Activated T-helper 2 cell treated with anti-CD3 and anti-CD28 coated beads, Interferon-gamma antibody, Interleukin-2, Interleukin-4, amounts not matched to agents 10 μg/mL and 5 μg/mL and 100 μg/mL, durations not matched to agents 14 hours and 24 hours and 36 hours (primary cell): ENCODE results near the gene SPACA7. TPM values are rescaled to one million over a fixed set of nuclear protein-coding genes. Genes with fewer than 3 reads are reported as not detected.
"Not testable (repeated sequence)": the region's sequence is repeated elsewhere in the genome, so short reads cannot be mapped to it uniquely, and the experiment has no call there.

Experiments used
- DNase-seq: peaks from one replicate; pipeline ENCODE4 v3.0.0; 2021; ENCODE audit warnings: low spot score
- H3K27ac Mint-ChIP-seq: one replicate; pipeline ENCODE4 v1.8.0; 2021; ENCODE audit warnings: mixed read lengths
- H3K27me3 Mint-ChIP-seq: one replicate; pipeline ENCODE4 v1.8.0; 2021; ENCODE audit warnings: low read depth, mixed read lengths
- H3K36me3 Mint-ChIP-seq: one replicate; pipeline ENCODE4 v1.8.0; 2021; ENCODE audit warnings: low read depth, mixed read lengths
- H3K4me1 Mint-ChIP-seq: one replicate; pipeline ENCODE4 v1.8.0; 2021; ENCODE audit warnings: low read depth, mixed read lengths
- H3K4me3 Mint-ChIP-seq: one replicate; pipeline ENCODE4 v1.8.0; 2021; ENCODE audit warnings: low read depth, mild to moderate bottlenecking, moderate library complexity, mixed read lengths
- H3K9me3 Mint-ChIP-seq: one replicate; pipeline ENCODE4 v1.8.0; 2021; ENCODE audit warnings: mixed read lengths
- intact Hi-C: fragments of 100-400 bp; cut with micrococcal nuclease; formaldehyde crosslinking; loops from one replicate; pipeline ENCODE4 v1.15.1; 2023
- total RNA-seq: library from RNA; stranded (reverse); gene quantifications from 2 replicates; pipeline ENCODE4 v1.2.3, GENCODE V29; 2022

Gene SPACA7
- total RNA-seq, 1 donor from 2014 or later: not detected

- no peak overlapping the region for H3K4me3 Mint-ChIP-seq
- no peak for DNase-seq
- intact Hi-C loops: no loop called here
- H3K27ac Mint-ChIP-seq: no peak overlapping the region
- no peaks in the 10 kb centered on the region for H3K36me3 Mint-ChIP-seq
- H3K4me1 Mint-ChIP-seq: no peaks in the 10 kb centered on the region
- no peaks in the 10 kb centered on the region for H3K27me3 Mint-ChIP-seq
- peaks cover 8% of the 10 kb centered on the region for H3K9me3 Mint-ChIP-seq
These were observed 20.8 kb upstream of the SPACA7 start for GRCh38 chr13:112355274-112355838.

GRCh38 chr13:112356190-112356589 lies 20.0 kb upstream of the SPACA7 start:
- H3K4me1 Mint-ChIP-seq: no peaks in the 10 kb centered on the region
- peaks cover 8% of the 10 kb centered on the region for H3K9me3 Mint-ChIP-seq
- intact Hi-C loops: no loop called here
- H3K4me3 Mint-ChIP-seq: no peak overlapping the region
- no peaks in the 10 kb centered on the region for H3K27me3 Mint-ChIP-seq
- H3K36me3 Mint-ChIP-seq: no peaks in the 10 kb centered on the region
- DNase-seq: no peak
- H3K27ac Mint-ChIP-seq: no peak overlapping the region

GRCh38 chr13:112358156-112358555 lies 18.0 kb upstream of the SPACA7 start:
- Mint-ChIP-seq H3K27me3 (no peaks in the 10 kb centered on the region), H3K4me3 (no peak overlapping the region), H3K4me1 (no peaks in the 10 kb centered on the region), H3K9me3 (peaks cover 8% of the 10 kb centered on the region), H3K27ac (no peak overlapping the region), H3K36me3 (no peaks in the 10 kb centered on the region)
- intact Hi-C loops: no loop called here
- DNase-seq: no peak

- H3K27me3 Mint-ChIP-seq: no peaks in the 10 kb centered on the region
- H3K4me3 Mint-ChIP-seq: no peak overlapping the region
- intact Hi-C loops: no loop called here
- H3K4me1 Mint-ChIP-seq: no peaks in the 10 kb centered on the region
- H3K36me3 Mint-ChIP-seq: no peaks in the 10 kb centered on the region
- H3K9me3 Mint-ChIP-seq: peaks cover 9% of the 10 kb centered on the region
- no peak overlapping the region for H3K27ac Mint-ChIP-seq
- DNase-seq: no peak
These were observed 14.1 kb upstream of the SPACA7 start for GRCh38 chr13:112362021-112362420.

GRCh38 chr13:112363867-112364528 lies 12.2 kb upstream of the SPACA7 start:
- no peak overlapping the region for H3K4me3 Mint-ChIP-seq
- intact Hi-C loops: no loop called here

GRCh38 chr13:112366907-112367646 lies 9.1 kb upstream of the SPACA7 start:
- Mint-ChIP-seq H3K9me3 (peaks cover 8% of the 10 kb centered on the region), H3K4me3 (no peak overlapping the region), H3K27ac (no peak overlapping the region), H3K27me3 (no peaks in the 10 kb centered on the region), H3K36me3 (no peaks in the 10 kb centered on the region), H3K4me1 (no peaks in the 10 kb centered on the region)
- intact Hi-C loops: no loop called here
- DNase-seq: no peak

More at GRCh38 chr13:112363867-112364528, 12.2 kb upstream of the SPACA7 start:
- no peak overlapping the region for H3K27ac Mint-ChIP-seq
- no peaks in the 10 kb centered on the region for H3K36me3 Mint-ChIP-seq
- H3K9me3 Mint-ChIP-seq: peaks cover 8% of the 10 kb centered on the region
- DNase-seq: no peak
- no peaks in the 10 kb centered on the region for H3K4me1 Mint-ChIP-seq
- no peaks in the 10 kb centered on the region for H3K27me3 Mint-ChIP-seq

GRCh38 chr13:112368883-112369282 lies 7.3 kb upstream of the SPACA7 start:
- Mint-ChIP-seq H3K27ac (no peak overlapping the region), H3K4me3 (no peak overlapping the region), H3K4me1 (no peaks in the 10 kb centered on the region), H3K36me3 (no peaks in the 10 kb centered on the region), H3K27me3 (no peaks in the 10 kb centered on the region), H3K9me3 (peaks cover 8% of the 10 kb centered on the region)
- intact Hi-C loops: no loop called here
- no peak for DNase-seq

- Mint-ChIP-seq H3K4me1 (no peaks in the 10 kb centered on the region), H3K27me3 (no peaks in the 10 kb centered on the region), H3K36me3 (no peaks in the 10 kb centered on the region), H3K27ac (no peak overlapping the region), H3K4me3 (no peak overlapping the region), H3K9me3 (peaks cover 11% of the 10 kb centered on the region)
- intact Hi-C loops: no loop called here
- DNase-seq: no peak
These were observed 5.8 kb upstream of the SPACA7 start for GRCh38 chr13:112370311-112370710.

- Mint-ChIP-seq H3K27me3 (no peaks in the 10 kb centered on the region), H3K27ac (no peak overlapping the region), H3K9me3 (peaks cover 4% of the 10 kb centered on the region), H3K4me1 (no peaks in the 10 kb centered on the region), H3K4me3 (no peak overlapping the region), H3K36me3 (no peaks in the 10 kb centered on the region)
- no peak for DNase-seq
- intact Hi-C loops: no loop called here
These were observed 1.9 kb upstream of the SPACA7 start for GRCh38 chr13:112374271-112374670.

GRCh38 chr13:112391746-112392145 lies 15.6 kb downstream of the SPACA7 start:
- no peaks in the 10 kb centered on the region for H3K27me3 Mint-ChIP-seq
- H3K36me3 Mint-ChIP-seq: no peaks in the 10 kb centered on the region
- no peak for DNase-seq
- no peaks in the 10 kb centered on the region for H3K9me3 Mint-ChIP-seq
- no peak overlapping the region for H3K4me3 Mint-ChIP-seq
- intact Hi-C loops: no loop called here
- H3K4me1 Mint-ChIP-seq: no peaks in the 10 kb centered on the region
- no peak overlapping the region for H3K27ac Mint-ChIP-seq

GRCh38 chr13:112392719-112393118 lies 16.6 kb downstream of the SPACA7 start:
- Mint-ChIP-seq H3K4me3 (no peak overlapping the region), H3K9me3 (no peaks in the 10 kb centered on the region), H3K27me3 (no peaks in the 10 kb centered on the region)

GRCh38 chr13:112395022-112395421 lies 18.9 kb downstream of the SPACA7 start:
- not testable (repeated sequence) for H3K4me3 Mint-ChIP-seq, H3K4me1 Mint-ChIP-seq, DNase-seq

More at GRCh38 chr13:112392719-112393118, 16.6 kb downstream of the SPACA7 start:
- no peak overlapping the region for H3K27ac Mint-ChIP-seq
- H3K36me3 Mint-ChIP-seq: no peaks in the 10 kb centered on the region
- intact Hi-C loops: no loop called here
- no peaks in the 10 kb centered on the region for H3K4me1 Mint-ChIP-seq
- DNase-seq: no peak

GRCh38 chr13:112395941-112396340 lies 19.8 kb downstream of the SPACA7 start:
- H3K27ac Mint-ChIP-seq, H3K36me3 Mint-ChIP-seq, H3K4me1 Mint-ChIP-seq, H3K4me3 Mint-ChIP-seq, H3K9me3 Mint-ChIP-seq, DNase-seq, intact Hi-C loops, H3K27me3 Mint-ChIP-seq: not testable (repeated sequence)

More at GRCh38 chr13:112395022-112395421, 18.9 kb downstream of the SPACA7 start:
- H3K27me3 Mint-ChIP-seq, intact Hi-C loops, H3K36me3 Mint-ChIP-seq, H3K27ac Mint-ChIP-seq, H3K9me3 Mint-ChIP-seq: not testable (repeated sequence)
